ENCODE measurements around the gene CACFD1.

CACFD1 gene

GRCh38 chr9:133491656-133491925, 31.8 kb downstream of the CACFD1 start:
- no peak for DNase-seq
- in situ Hi-C loops (cut with HindIII; ENCODE audit: low pct_ligation_motif_present, low pct_unique_long_range_greater_than_20kb, low sequenced_read_pairs) = no loop called here

GRCh38 chr9:133492061-133493021, 32.6 kb downstream of the CACFD1 start:
- in situ Hi-C loops (cut with HindIII; ENCODE audit: low pct_ligation_motif_present, low pct_unique_long_range_greater_than_20kb, low sequenced_read_pairs) = no loop called here
- DNase-seq = no peak

GRCh38 chr9:133493428-133493827, 33.6 kb downstream of the CACFD1 start:
- no peak for DNase-seq
- in situ Hi-C loops (cut with HindIII; ENCODE audit: low pct_ligation_motif_present, low pct_unique_long_range_greater_than_20kb, low sequenced_read_pairs) = no loop called here

- in situ Hi-C loops (cut with HindIII; ENCODE audit: low pct_ligation_motif_present, low pct_unique_long_range_greater_than_20kb, low sequenced_read_pairs) = no loop called here
- no peak for DNase-seq
Observed at GRCh38 chr9:133493845-133494540, 34.2 kb downstream of the CACFD1 start.

GRCh38 chr9:133494636-133495326, 35.0 kb downstream of the CACFD1 start:
- in situ Hi-C loops (cut with HindIII; ENCODE audit: low pct_ligation_motif_present, low pct_unique_long_range_greater_than_20kb, low sequenced_read_pairs) = no loop called here
- no peak for DNase-seq

- in situ Hi-C loops (cut with HindIII; ENCODE audit: low pct_ligation_motif_present, low pct_unique_long_range_greater_than_20kb, low sequenced_read_pairs) = no loop called here
- DNase-seq = no peak
Observed at GRCh38 chr9:133495327-133496293, 35.8 kb downstream of the CACFD1 start.

- in situ Hi-C loops (cut with HindIII; ENCODE audit: low pct_ligation_motif_present, low pct_unique_long_range_greater_than_20kb, low sequenced_read_pairs) = no loop called here
- DNase-seq = no peak
Observed at GRCh38 chr9:133496861-133497842, 37.4 kb downstream of the CACFD1 start.

- in situ Hi-C loops (cut with HindIII; ENCODE audit: low pct_ligation_motif_present, low pct_unique_long_range_greater_than_20kb, low sequenced_read_pairs) = no loop called here
- no peak for DNase-seq
Observed at GRCh38 chr9:133499132-133499891, 39.5 kb downstream of the CACFD1 start.

- no peak for DNase-seq
- in situ Hi-C loops (cut with HindIII; ENCODE audit: low pct_ligation_motif_present, low pct_unique_long_range_greater_than_20kb, low sequenced_read_pairs) = no loop called here
Observed at GRCh38 chr9:133499892-133500270, 40.1 kb downstream of the CACFD1 start.

- in situ Hi-C loops (cut with HindIII; ENCODE audit: low pct_ligation_motif_present, low pct_unique_long_range_greater_than_20kb, low sequenced_read_pairs) = no loop called here
- no peak for DNase-seq
Observed at GRCh38 chr9:133502112-133502511, 42.3 kb downstream of the CACFD1 start.

- in situ Hi-C loops (cut with HindIII; ENCODE audit: low pct_ligation_motif_present, low pct_unique_long_range_greater_than_20kb, low sequenced_read_pairs) = no loop called here
- no peak for DNase-seq
Observed at GRCh38 chr9:133505186-133505830, 45.5 kb downstream of the CACFD1 start.

GRCh38 chr9:133505901-133506652, 46.3 kb downstream of the CACFD1 start:
- in situ Hi-C loops (cut with HindIII; ENCODE audit: low pct_ligation_motif_present, low pct_unique_long_range_greater_than_20kb, low sequenced_read_pairs) = no loop called here
- no peak for DNase-seq

GRCh38 chr9:133506653-133507038, 46.9 kb downstream of the CACFD1 start:
- peak; percentile 92 for DNase-seq

GRCh38 chr9:133507246-133507965, 47.6 kb downstream of the CACFD1 start:
- DNase-seq = no peak
- in situ Hi-C loops (cut with HindIII; ENCODE audit: low pct_ligation_motif_present, low pct_unique_long_range_greater_than_20kb, low sequenced_read_pairs) = no loop called here

More at GRCh38 chr9:133506653-133507038, 46.9 kb downstream of the CACFD1 start:
- in situ Hi-C loops (cut with HindIII; ENCODE audit: low pct_ligation_motif_present, low pct_unique_long_range_greater_than_20kb, low sequenced_read_pairs) = no loop called here

- no peak for DNase-seq
- in situ Hi-C loops (cut with HindIII; ENCODE audit: low pct_ligation_motif_present, low pct_unique_long_range_greater_than_20kb, low sequenced_read_pairs) = no loop called here
Observed at GRCh38 chr9:133508046-133508445, 48.3 kb downstream of the CACFD1 start.
